HG03196 (cell line): Measurements from ENCODE around the gene ZNF763.
"Not testable (repeated sequence)": the region's sequence is repeated elsewhere in the genome, so short reads cannot be mapped to it uniquely, and the experiment has no call there.

Source experiments
- ATAC-seq: cut with Tn5 transposase; IDR thresholded peaks from one replicate; pipeline ENCODE4 v1.9.1; 2021; ENCODE audit not compliant: unreplicated experiment

The ZNF763 gene

GRCh38 chr19:11971041-11971440, 6.2 kb downstream of the ZNF763 start:
- ATAC-seq, result no peak

GRCh38 chr19:11973019-11973810, 8.4 kb downstream of the ZNF763 start:
- no peak for ATAC-seq

GRCh38 chr19:11978492-11979100, 13.8 kb downstream of the ZNF763 start:
- no peak for ATAC-seq

- ATAC-seq, result no peak
These were observed 14.7 kb downstream of the ZNF763 start for GRCh38 chr19:11979527-11979926.

- no peak for ATAC-seq
These were observed 17.7 kb downstream of the ZNF763 start for GRCh38 chr19:11982526-11982925.

- ATAC-seq, result no peak
These were observed 20.1 kb downstream of the ZNF763 start for GRCh38 chr19:11984986-11985385.

GRCh38 chr19:11986754-11987153, 21.9 kb downstream of the ZNF763 start:
- ATAC-seq, result no peak

- peak; percentile 73 for ATAC-seq
These were observed 22.8 kb downstream of the ZNF763 start for GRCh38 chr19:11987405-11988281.

GRCh38 chr19:11989112-11989456, 24.2 kb downstream of the ZNF763 start:
- ATAC-seq, result no peak

GRCh38 chr19:11991921-11992320, 27.1 kb downstream of the ZNF763 start:
- ATAC-seq, result not testable (repeated sequence)

- ATAC-seq, result no peak
These were observed 30.3 kb downstream of the ZNF763 start for GRCh38 chr19:11995174-11995573.

- no peak for ATAC-seq
These were observed 35.5 kb downstream of the ZNF763 start for GRCh38 chr19:12000152-12000981.

- no peak for ATAC-seq
These were observed 50.3 kb downstream of the ZNF763 start for GRCh38 chr19:12015015-12015752.

- ATAC-seq, result no peak
These were observed 50.9 kb downstream of the ZNF763 start for GRCh38 chr19:12015753-12016116.
